Keratinocyte (primary cell): Measurements from ENCODE around the gene NFIL3. TPM values are rescaled to one million over a fixed set of nuclear protein-coding genes. Genes with fewer than 3 reads are reported as not detected.

Source experiments
- DNase-seq: peaks from one replicate; pipeline ENCODE4 v3.0.0-alpha.2; 2011; ENCODE audit warnings: low read depth, missing footprints, low spot score
- FAIRE-seq: peaks from 2 replicates; lab custom pipeline; 2011; peaks lifted over from hg19 to GRCh38; lab: Jason Lieb, UNC
- H2AFZ ChIP-seq: 2 replicates; pipeline ENCODE4 v1.6.0; 2012; ENCODE audit warnings: low read length, control low read depth, inconsistent platforms; ENCODE audit not compliant: control insufficient read depth
- H3K27ac ChIP-seq: 2 replicates; pipeline ENCODE4 v1.5.1; 2011; ENCODE audit warnings: low read length; ENCODE audit not compliant: control insufficient read depth, insufficient read depth
- H3K27me3 ChIP-seq: 3 replicates; pipeline ENCODE4 v1.6.0; 2011; ENCODE audit warnings: low read length; ENCODE audit not compliant: control insufficient read depth, insufficient read depth; ENCODE audit errors: extremely low read depth
- H3K36me3 ChIP-seq, 2 experiments: 2 replicates in 1 of 2; 3 replicates in 1 of 2; pipeline ENCODE4 v1.5.1; 2011; ENCODE audit warnings: low read length in 2 of 2, mild to moderate bottlenecking in 1 of 2; ENCODE audit not compliant: control insufficient read depth in 2 of 2, insufficient read depth in 2 of 2; ENCODE audit errors: extremely low read depth in 1 of 2
- H3K4me1 ChIP-seq: 3 replicates; pipeline ENCODE4 v1.5.1; 2011; ENCODE audit warnings: low read length; ENCODE audit not compliant: control insufficient read depth, insufficient read depth; ENCODE audit errors: extremely low read depth
- H3K4me2 ChIP-seq: 3 replicates; pipeline ENCODE4 v1.6.0; 2011; ENCODE audit warnings: low read depth, low read length; ENCODE audit not compliant: control insufficient read depth, insufficient read depth; ENCODE audit errors: extremely low read depth
- H3K4me3 ChIP-seq, 3 experiments: fragments of 200-600 bp in 1 of 3; sonication (generic) in 1 of 3; 2 replicates in 2 of 3; 3 replicates in 1 of 3; pipeline ENCODE4 v1.5.1; 2011 to 2016; ENCODE audit warnings: low read length in 3 of 3, mild to moderate bottlenecking in 3 of 3, control low read depth in 2 of 3, inconsistent platforms in 1 of 3, low read depth in 1 of 3, mixed read lengths in 1 of 3, mixed run types in 1 of 3, moderate library complexity in 1 of 3; ENCODE audit not compliant: control insufficient read depth in 2 of 3, insufficient read depth in 2 of 3; ENCODE audit errors: extremely low read depth in 1 of 3
- H3K79me2 ChIP-seq: 2 replicates; pipeline ENCODE4 v1.6.0; 2012; ENCODE audit warnings: low read length; ENCODE audit not compliant: control insufficient read depth, insufficient read depth
- H3K9ac ChIP-seq: 3 replicates; pipeline ENCODE4 v1.6.0; 2011; ENCODE audit warnings: low read length; ENCODE audit not compliant: control insufficient read depth, insufficient read depth; ENCODE audit errors: extremely low read depth
- H3K9me1 ChIP-seq: 3 replicates; pipeline ENCODE4 v1.6.0; 2011; ENCODE audit warnings: low read length; ENCODE audit not compliant: control insufficient read depth, insufficient read depth; ENCODE audit errors: extremely low read depth
- H3K9me3 ChIP-seq: 2 replicates; pipeline ENCODE4 v1.5.1; 2012; ENCODE audit warnings: low read depth, low read length; ENCODE audit not compliant: control insufficient read depth
- H4K20me1 ChIP-seq: 3 replicates; pipeline ENCODE4 v1.6.0; 2011; ENCODE audit warnings: low read length; ENCODE audit not compliant: control insufficient read depth, insufficient read depth; ENCODE audit errors: extremely low read depth
- EZH2 ChIP-seq: IDR thresholded peaks from one replicate; pipeline ENCODE4 v1.6.1; 2012; ENCODE audit warnings: inconsistent platforms, mild to moderate bottlenecking, low read length, moderate library complexity
- dilution Hi-C: fragments of 300-500 bp; cut with MboI; formaldehyde crosslinking; loops from one replicate; pipeline ENCODE4 v1.7.0; 2020; ENCODE audit warnings: low sequenced_read_pairs; ENCODE audit not compliant: extremely low pct_ligation_motif_present
- polyA plus RNA-seq, 5 experiments: library from polyadenylated mRNA; depleted of rRNA in 3 of 5; stranded (reverse) in 3 of 5; stranded (forward) in 1 of 5; unstranded in 1 of 5; fragments of >200 nt; gene quantifications; 1 replicate in 1 of 5; 2 replicates in 3 of 5; 3 replicates in 1 of 5; pipeline versions ENCODE4 v1.2.1 to v1.2.3, GENCODE V29; 2011 to 2012; ENCODE audit warnings: missing spikeins in 2 of 5, low read depth in 1 of 5, low replicate concordance in 1 of 5
- TF ChIP-seq, protein P1 (sequence below), 3 experiments: IDR thresholded peaks in 1 of 3; conservative IDR thresholded peaks in 1 of 3; optimal IDR thresholded peaks in 1 of 3; 2 replicates in 2 of 3; 3 replicates in 1 of 3; pipeline versions ENCODE3 to v1.5.1; 2011; ENCODE audit warnings: low read length in 3 of 3, mild to moderate bottlenecking in 3 of 3, moderate library complexity in 2 of 3, control low read depth in 1 of 3, inconsistent platforms in 1 of 3; ENCODE audit not compliant: insufficient read depth in 2 of 3; ENCODE audit errors: extremely low read depth in 1 of 3

NFIL3 gene
- polyA plus RNA-seq, 1 donor (not counting 4 experiments of a cell fraction or from before 2014, with no cell fraction given): 9.3 TPM

DNA sequence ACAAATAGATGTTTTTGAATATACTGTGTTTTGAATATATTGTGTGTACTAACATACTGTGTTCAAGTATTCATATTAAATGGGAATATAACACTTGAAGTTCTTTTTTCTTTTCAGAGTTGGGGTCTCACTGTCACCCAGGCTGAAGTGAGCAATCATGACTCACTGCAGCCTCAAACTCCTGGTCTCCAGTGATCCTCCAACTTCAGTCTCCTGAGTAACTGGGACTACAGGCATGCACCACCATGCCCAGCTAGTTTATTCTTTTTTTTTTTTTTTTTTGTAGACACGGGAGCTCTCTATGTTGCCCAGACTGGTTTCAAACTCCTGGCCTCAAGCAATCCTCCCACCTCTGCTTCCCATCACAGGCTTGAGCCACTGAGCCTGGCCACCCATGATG is 38.7 kb downstream of the NFIL3 start:
- no peaks in the 10 kb centered on the region for H3K79me2 ChIP-seq
- TF ChIP-seq, protein P1, sequence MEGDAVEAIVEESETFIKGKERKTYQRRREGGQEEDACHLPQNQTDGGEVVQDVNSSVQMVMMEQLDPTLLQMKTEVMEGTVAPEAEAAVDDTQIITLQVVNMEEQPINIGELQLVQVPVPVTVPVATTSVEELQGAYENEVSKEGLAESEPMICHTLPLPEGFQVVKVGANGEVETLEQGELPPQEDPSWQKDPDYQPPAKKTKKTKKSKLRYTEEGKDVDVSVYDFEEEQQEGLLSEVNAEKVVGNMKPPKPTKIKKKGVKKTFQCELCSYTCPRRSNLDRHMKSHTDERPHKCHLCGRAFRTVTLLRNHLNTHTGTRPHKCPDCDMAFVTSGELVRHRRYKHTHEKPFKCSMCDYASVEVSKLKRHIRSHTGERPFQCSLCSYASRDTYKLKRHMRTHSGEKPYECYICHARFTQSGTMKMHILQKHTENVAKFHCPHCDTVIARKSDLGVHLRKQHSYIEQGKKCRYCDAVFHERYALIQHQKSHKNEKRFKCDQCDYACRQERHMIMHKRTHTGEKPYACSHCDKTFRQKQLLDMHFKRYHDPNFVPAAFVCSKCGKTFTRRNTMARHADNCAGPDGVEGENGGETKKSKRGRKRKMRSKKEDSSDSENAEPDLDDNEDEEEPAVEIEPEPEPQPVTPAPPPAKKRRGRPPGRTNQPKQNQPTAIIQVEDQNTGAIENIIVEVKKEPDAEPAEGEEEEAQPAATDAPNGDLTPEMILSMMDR (optimal IDR thresholded peaks at IDR 0.05 in 1 of 3, IDR thresholded peaks at IDR 0.05 in 1 of 3, conservative IDR thresholded peaks at IDR 0.05 in 1 of 3; ENCODE audit: extremely low read depth in 1 of 3, insufficient read depth in 2 of 3, low read length in 3 of 3): no peak
- TF ChIP-seq EZH2: no peak
- H3K9me3 ChIP-seq: no peaks in the 10 kb centered on the region
- H3K27ac ChIP-seq: no peak overlapping the region
- dilution Hi-C loops: no loop called here
- no peaks in the 10 kb centered on the region for H3K36me3 ChIP-seq
- peak; percentile 5 for FAIRE-seq
- no peak for DNase-seq
- no peaks in the 10 kb centered on the region for H3K9me1 ChIP-seq
- H3K4me3 ChIP-seq: no peak overlapping the region
- no peak overlapping the region for H3K9ac ChIP-seq
- no peaks in the 10 kb centered on the region for H3K27me3 ChIP-seq
- H3K4me2 ChIP-seq: no peak overlapping the region
- H3K4me1 ChIP-seq: peaks cover 9% of the 10 kb centered on the region
- no peaks in the 10 kb centered on the region for H4K20me1 ChIP-seq
- H2AFZ ChIP-seq: peak overlapping the region; percentile 40

DNA sequence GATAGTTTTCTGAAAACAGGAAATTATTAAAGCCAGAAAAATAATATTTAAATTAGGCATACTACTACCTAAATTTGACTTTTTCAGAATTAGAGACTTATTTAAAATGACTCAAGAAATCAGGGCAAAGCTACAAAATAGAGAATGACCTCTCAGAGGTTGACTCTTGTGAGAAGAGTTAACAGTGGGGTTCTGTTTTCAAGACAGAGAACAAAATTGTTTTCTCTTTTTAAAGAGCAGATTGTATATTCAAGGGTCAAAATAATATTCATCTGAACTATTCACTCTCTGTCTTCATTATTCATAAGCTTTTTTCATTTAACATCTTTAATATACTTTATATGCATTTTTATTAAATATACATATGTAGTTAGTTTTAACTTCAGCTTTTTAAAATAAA is 40.1 kb downstream of the NFIL3 start:
- Histone ChIP-seq H3K36me3 (no peaks in the 10 kb centered on the region), H3K4me2 (no peak overlapping the region)
- no peak for FAIRE-seq

More for the DNA sequence above, 40.1 kb downstream of the NFIL3 start:
- no peaks in the 10 kb centered on the region for H4K20me1 ChIP-seq
- H3K79me2 ChIP-seq: no peaks in the 10 kb centered on the region
- H3K27ac ChIP-seq: no peak overlapping the region
- H2AFZ ChIP-seq: no peak overlapping the region
- no peaks in the 10 kb centered on the region for H3K27me3 ChIP-seq
- H3K4me1 ChIP-seq: peaks cover 9% of the 10 kb centered on the region
- TF ChIP-seq, protein P1 (optimal IDR thresholded peaks at IDR 0.05 in 1 of 3, IDR thresholded peaks at IDR 0.05 in 1 of 3, conservative IDR thresholded peaks at IDR 0.05 in 1 of 3; ENCODE audit: extremely low read depth in 1 of 3, insufficient read depth in 2 of 3, low read length in 3 of 3): no peak
- no peak for TF ChIP-seq EZH2
- no peak overlapping the region for H3K4me3 ChIP-seq
- no peaks in the 10 kb centered on the region for H3K9me3 ChIP-seq
- H3K9ac ChIP-seq: no peak overlapping the region
- DNase-seq: no peak
- dilution Hi-C loops: no loop called here
- no peaks in the 10 kb centered on the region for H3K9me1 ChIP-seq
